ENCODE data around the gene AGMO.

Gene AGMO

DNA sequence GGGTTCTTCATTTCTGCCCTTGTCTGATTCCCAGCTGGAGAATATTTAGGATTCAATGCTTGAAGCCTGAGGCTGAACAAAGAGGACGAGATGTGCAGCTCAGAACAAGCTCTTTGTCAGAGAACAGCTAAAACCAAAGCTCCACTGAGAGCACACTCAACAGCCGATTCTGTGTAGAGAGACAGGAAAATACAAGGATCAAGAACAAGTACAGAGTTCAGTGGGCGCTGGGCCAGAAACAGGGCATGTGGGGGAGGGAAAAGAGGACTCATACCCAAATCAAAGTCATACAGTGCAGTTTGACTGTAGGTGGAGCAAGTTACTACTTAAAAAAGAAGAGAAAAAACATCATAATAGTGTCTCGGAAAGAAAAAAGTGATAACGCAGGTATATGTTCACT lies at the start of gene AGMO:
AGMO (minus strand) TSS at position 181 of the 400 bp plus-strand sequence.
- no peak for DNase-seq

DNA sequence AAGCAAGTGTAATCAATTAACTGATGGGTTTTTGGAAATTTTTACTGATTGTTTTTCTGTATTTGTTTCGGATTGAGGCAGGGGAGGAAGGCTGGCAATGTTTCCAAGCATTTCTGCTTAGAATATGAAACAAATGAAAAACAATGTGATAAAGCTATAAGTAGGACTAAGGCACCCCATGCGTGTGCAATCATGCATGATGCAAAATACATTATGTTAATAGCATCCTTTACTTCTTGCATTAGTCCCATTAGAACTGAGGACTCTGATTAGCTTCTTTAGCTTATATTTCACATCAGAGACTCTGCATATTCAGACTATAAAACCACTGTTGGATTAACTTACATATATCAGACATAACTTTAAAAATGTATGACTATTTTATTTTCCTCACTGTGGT lies 48.7 kb upstream of the AGMO start:
- DNase-seq = no peak

GRCh38 chr7:15609287-15609686 lies 47.5 kb upstream of the AGMO start:
- no peak for DNase-seq

DNA sequence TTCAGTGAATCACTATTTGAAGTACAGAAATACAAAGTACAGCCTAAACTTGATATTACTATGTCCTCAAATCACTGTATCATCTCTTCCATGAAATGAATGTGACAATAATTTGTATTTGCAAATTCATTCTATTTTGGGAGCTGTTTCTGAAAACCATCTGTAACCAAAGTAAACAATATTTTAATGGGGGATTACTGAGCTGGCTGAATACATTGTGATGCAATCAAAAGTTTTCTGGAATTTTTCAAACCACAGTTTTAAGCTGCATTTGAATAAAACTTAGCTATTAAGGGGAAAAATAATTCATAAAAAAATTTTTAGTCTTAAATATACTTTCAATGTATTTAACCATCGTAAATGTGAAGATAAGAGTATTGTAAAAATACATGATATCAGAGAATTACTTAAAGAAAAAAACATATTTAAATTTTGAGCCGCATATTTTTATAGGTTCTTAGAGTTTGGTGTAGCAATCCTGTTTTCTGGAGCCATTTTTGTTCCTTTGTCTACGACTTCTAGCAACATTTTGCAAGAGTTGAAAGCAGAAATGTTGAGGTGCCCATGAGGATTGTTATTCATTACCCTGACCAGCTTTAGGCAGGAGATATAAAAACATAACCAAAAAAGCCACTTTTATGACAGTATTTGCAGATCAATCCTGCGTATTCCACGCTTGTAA lies 45.9 kb upstream of the AGMO start:
- no peak for DNase-seq

DNA sequence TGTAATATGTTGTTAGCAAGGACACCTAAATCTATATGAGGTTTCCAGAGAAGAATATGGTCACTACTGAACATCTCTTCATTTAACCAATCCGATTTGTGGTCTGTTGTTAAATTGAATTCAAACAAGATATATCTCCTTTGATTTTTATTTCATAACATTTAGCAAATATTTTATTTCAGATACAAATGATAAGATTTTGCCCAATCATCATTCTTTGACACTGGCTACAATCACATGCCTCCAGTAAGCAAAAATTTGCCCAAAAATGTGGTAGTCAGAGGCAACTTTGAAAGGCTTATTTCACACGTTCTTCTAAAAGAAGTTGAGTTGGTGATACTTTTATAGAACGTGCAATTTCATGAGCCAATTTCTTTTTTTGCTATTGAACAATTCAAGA lies 44.7 kb upstream of the AGMO start:
- DNase-seq = no peak

DNA sequence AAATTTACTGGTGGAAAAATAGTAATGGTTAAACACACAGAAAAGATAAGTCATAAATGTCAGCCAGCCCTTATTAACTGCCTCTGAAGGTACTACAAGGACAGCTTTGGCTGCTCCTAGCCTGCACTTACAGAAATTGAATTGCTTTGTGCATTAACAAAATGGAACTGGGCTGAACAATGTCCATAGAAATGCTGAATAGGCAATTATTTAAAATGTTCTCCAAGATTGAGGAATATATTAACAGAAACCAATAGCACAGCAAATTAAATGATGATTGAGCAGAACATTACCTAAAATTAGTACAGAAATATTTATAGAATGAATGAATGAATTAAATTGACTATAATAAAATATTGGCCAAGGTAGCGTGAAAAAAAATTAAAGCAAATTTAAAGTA lies 42.4 kb upstream of the AGMO start:
- no peak for DNase-seq

GRCh38 chr7:15603124-15603523 lies 41.3 kb upstream of the AGMO start:
- no peak for DNase-seq

DNA sequence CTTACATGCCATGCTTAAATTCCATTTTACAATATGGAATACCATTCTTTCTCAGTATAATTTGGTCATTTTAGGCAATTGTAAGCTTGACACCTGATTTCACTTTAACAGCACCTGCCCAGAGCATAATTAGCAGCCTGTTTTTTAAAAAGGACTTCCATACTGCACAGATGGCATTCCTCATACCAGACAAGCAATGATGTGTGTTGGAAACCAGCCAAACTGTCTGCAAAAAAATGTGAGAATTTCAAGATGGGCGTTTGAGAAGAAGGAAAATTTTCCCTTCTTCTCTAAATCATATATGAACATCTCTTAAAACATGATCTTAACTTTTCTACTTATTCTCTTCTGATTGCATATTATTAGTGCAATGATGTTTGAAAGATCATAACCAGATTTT lies 40.4 kb upstream of the AGMO start:
- no peak for DNase-seq

GRCh38 chr7:15601175-15601574 lies 39.4 kb upstream of the AGMO start:
- no peak for DNase-seq

DNA sequence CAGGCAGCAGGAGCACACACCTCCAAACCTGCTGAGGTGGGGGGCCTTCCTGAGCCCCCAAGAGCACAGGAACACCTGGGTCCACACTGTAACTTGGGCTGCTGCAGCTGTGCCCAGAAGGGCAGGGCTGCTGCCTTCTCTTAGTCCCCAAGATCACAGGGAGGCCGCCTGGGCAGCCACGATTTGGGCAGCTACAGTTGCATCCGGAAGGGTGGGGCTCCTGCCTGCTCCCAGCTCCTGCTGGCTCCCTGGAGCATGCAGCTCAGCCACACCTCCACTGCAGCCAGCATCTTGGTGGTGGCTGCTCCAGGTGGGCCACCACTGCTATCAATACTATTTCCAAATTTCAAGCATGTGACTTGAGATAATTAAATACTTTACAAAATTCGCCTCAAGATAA lies 38.5 kb upstream of the AGMO start:
- DNase-seq = no peak

GRCh38 chr7:15594461-15594860 lies 32.6 kb upstream of the AGMO start:
- DNase-seq = no peak

GRCh38 chr7:15593382-15593781 lies 31.6 kb upstream of the AGMO start:
- no peak for DNase-seq

GRCh38 chr7:15586266-15586665 lies 24.5 kb upstream of the AGMO start:
- DNase-seq = no peak

GRCh38 chr7:15584575-15584974 lies 22.8 kb upstream of the AGMO start:
- no peak for DNase-seq

- DNase-seq = no peak
Measured at GRCh38 chr7:15582773-15583172, 21.0 kb upstream of the AGMO start.

- no peak for DNase-seq
Measured at GRCh38 chr7:15581352-15581951, 19.6 kb upstream of the AGMO start.

DNA sequence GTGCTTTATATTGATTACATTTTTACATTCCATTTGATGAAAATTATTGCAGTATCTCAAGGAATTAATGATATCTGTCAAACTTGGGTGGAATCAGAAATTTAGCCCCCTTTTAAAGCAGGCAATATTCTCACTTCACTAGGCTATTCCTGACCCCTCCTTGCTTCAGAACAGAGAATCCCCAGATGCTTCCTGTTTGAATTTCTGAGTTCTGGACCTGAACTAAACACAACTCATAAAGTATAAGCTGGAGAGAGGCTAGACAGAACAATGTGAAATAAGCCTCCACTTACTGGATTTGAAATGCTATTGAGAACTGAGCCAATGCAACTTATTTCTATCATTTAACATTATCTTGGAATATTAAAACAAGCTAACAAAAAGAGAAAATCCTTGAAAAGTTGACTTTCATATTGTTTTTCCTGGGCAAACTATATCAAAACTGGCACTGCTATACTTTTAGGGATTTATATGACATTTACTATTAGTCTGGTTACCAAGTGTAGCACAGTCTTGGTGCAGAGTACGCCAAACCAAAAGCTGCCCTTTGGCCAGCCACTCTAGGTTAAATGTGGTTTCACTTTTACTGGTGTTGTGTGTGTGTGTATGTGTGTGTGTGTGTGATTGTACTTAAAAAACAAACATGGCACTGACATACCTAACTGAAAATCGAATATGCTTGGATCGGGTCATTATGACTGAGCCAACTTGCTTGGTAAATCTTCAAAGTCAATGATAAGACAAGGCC lies 19.0 kb upstream of the AGMO start:
- no peak for DNase-seq

DNA sequence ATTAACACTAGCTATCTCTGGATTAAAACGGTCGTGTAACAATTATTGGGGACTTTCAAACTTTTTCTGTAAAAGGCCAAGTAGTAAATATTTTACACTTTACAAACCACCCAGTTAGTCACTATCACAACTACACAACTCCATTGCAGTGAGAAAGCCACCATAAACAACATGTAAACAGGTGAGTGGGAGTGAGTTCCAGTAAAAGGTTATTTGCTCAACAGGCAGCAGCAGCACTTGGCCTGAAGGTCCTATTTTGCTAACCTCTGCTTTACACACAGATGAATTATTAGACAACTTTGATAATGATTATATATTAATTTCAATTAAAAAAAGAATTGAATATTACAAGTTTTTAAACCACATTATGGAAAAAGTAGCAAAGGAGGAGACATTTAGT lies 15.8 kb upstream of the AGMO start:
- no peak for DNase-seq

DNA sequence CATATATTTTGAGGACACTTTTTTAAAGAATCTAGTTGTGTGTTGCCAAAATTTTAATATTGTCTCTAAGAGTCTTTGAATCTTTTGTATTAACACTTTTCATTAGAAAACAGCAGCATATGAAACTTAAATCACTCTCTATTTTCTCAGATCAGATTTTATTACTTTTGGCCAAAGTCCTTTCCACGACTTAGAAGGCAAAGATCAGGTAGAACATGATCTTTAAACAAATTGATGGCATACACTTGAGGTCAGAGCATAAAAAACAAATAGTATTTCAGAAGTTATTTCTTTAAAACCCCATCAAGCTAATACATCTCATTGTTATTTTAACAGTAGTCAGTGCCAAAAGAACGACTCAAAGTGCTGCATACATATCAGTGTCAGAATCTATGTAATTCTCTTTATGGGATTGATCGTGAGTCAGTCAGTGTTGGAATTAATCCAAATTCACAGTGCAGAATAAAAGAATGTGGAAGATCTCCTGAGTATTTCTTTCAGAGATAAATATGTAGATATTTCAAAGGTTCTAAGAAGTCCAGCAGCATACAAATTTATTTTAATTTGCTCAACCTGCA lies 9.6 kb upstream of the AGMO start:
- no peak for DNase-seq

DNA sequence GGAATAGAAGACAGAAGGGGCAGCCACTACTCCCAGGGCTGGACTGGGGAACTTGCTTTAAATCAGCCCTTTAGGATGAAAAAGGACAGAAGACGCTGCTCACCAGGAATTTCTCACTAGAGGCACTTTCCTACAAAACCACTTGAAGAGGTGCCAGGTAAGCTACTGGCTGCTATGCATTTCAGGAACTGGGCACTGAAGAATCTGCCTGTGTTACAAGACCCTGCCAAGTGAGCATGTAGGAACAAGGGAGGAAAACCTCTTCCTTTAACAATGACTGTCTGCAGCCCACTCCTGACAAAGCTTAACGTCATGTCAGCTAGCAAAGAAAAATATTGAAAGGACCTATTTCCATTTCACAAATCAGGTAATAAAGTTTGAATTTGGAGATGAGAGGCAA lies 5.8 kb upstream of the AGMO start:
- no peak for DNase-seq

GRCh38 chr7:15567036-15567435 lies 5.2 kb upstream of the AGMO start:
- DNase-seq = no peak

- DNase-seq = no peak
Measured at GRCh38 chr7:15566476-15566875, 4.7 kb upstream of the AGMO start.

DNA sequence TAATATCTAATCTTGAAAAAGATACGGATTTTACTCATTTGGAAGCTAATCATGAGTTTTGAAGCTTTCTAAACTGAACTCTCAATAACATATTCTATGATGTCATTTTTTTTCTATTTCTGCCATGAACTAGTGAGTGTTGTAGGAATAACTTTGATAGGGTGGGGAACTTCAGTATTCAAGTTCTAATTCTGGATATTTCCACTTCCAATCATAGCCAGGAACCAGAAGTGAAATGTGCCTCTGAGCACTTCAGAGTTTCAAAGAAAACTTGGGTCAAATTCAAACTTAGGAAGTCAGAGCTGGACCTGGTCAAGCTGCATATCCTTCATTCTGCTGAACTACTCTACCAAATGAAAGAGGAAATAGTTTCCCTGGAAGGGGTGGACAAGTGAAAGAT lies 847 bp downstream of the AGMO start:
- no peak for DNase-seq

DNA sequence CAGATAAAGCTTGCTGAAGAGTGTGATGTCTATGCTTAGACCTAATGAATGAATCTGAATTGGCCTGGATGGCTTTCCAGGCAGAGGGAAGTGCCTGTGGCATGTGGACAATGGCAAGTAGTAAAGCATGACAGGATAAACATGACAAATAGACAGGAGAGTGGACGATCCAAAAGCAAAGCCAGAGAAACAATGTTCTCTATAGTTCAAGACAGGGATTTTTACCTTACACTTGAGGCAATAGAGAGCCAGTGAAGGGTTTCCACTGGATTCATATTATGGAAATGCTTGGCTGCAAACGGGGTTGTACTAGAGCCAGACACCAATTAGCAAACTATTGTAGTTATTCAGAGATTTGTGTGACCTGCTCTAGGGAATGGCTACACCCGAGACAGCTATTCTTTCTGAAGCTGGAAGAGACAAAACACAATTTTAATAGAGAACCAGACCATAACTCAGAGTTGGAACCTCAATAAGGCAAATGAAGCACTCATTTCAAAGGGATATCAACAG lies 2.3 kb downstream of the AGMO start:
- DNase-seq = no peak
